Pulmonary artery endothelial cell (primary cell): ENCODE measurements around the gene MLN. TPM values are rescaled to one million over a fixed set of nuclear protein-coding genes. Genes with fewer than 3 reads are reported as not detected.

Experiments used
- DNase-seq: peaks from one replicate; pipeline ENCODE4 v3.0.0-alpha.2; 2011; ENCODE audit warnings: low read depth, low spot score
- total RNA-seq: library from RNA; depleted of rRNA; stranded (reverse); fragments of >200 nt; gene quantifications from 2 replicates; pipeline ENCODE4 v1.2.3, GENCODE V29; 2014

The MLN gene, protein sequence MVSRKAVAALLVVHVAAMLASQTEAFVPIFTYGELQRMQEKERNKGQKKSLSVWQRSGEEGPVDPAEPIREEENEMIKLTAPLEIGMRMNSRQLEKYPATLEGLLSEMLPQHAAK
- not detected in 2 replicates for total RNA-seq

DNA sequence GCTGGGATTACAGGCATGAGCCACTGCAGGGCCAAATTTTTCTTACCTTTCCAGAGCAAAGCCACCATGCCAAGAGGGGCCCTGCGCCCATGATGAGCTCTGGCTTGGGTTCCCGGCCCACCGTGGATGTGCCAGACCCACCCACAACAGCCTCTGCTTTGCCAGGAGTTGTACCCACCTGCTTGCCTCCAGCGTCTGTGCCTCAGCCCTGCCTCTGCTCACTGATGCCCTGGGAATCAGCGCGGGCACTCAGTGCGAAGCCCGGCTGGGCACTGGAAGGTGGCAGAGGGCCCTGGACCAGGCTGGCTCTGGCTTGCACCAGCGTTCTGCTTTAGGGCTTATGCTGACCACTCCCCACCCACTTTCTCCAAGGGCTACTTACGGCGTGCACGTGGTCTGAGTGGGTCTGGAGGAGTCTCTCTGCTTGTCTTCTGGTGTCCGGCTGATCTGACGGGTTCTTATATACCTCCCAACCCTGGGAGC lies at the start of gene MLN:
TSS of gene MLN (minus strand) at position 433 of the 483 bp plus-strand sequence. CDS start 2,840 bp downstream, outside the sequence.
- no peak for DNase-seq

DNA sequence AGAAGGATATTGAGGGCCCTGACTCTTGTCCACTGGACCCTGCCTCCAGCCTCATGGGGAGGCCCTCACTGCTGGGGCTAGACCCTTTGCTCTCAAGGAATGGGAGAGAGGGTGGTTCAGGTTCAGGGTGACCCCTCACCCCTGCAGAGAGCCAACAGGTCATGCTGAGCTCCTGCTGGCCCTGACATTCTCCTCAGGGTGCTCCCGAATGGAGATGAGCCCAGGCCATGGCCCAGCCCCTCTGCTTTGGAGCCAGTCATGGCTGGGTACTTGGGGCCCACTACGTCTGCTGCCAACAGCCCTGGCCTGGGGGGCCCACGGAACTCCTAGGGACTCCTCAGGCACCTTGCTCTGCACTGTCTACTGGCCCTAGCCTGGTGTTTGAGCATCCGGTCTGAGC lies 49.2 kb upstream of the MLN start:
- no peak for DNase-seq

DNA sequence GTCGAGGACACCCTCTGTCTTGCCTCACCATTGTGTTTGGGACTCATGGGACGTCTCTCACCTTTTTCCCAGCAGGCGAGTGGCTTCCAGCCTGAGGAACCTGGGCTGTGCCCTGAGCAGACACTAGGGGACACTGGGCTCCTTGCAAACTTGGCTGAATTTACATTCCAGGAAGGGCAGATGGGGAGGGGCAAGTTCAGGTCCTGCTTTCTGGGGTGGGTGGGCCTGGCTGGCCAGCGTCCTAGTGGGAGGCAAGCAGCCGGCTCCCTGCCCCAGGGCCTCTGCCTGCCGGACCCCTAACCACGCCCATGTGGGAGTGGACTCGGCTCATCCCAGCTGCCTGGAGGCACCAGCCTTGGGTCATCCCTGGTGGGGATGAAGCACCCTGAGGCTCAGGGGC lies 48.2 kb upstream of the MLN start:
- DNase-seq: no peak

DNA sequence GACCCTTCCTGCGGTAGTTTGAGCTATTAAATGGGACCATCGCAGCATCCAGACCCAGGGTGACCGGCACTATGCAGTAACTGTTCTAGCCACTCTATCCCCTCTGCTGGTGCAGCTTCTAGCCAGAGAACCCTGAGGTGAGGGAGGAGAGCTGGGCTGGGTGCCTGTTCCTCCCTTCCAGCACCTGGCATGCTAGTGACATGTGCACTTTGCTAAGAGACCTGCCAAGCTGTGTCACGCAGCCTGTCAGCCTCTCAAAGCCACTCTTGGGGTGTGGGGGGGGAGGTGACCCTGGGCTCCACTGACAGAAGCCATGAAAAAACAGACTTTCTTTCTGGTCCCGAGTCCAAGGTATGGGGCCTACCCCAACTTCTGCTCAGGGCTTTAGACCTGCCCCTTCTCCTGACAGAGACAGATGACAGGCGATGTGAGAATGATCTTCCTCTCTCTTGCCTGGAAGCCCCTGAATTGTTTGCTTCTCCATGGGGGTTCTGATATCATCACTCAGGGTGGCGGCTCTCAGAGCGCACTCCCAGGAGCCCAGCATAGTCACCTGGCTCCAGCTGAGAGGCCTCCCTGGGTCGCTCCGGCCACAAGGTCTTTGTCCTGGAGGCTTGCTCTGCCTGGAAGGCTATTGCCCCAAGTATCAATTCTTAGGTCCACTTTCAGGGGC lies 47.2 kb upstream of the MLN start:
- DNase-seq: no peak

DNA sequence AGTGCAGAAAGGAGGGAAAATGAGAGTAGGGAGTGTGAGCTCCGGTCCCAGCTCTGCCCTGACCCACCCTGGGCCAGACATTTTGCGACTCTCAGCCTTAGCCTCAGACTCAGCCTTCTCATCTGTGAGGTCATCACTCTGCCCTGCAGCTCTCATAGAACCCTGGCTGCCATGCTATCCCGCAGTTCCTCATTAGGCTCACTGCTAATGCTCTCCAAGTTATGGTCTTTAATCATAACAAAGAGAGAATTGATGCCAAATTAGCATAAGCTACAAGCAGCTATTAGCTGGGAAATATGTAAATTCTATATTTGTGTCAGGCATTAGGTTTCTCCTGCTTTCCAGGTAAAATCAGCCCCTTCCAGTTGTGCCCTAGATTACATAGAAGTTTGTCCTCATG lies 46.5 kb upstream of the MLN start:
- DNase-seq: no peak

DNA sequence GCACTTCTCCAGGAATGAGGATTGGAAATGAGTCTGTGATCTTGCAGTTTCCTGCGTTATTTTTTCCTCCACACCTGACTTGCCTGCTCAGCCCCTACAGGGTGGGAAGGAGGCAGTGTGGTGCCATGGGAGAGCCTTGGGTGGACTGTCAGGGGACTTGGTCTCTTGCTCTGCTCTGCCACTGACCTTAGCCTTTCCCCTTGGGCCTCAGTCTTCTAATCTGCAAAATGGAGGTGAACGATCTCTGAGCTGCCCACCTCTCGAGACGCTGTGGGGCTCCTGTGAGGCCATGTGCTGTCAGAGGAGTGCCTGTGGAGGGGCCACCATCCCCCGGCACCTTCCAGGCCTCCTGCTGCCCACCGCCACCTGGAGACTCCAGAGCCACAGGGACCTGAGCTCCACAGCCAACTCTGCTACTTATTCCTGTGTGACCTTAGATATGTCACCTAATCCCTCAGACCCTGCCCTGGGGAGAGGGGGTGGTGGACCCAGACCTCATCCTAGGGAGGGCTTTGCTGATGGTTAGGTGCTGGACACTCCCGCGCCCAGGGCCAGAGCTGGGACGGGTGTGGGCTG lies 45.8 kb upstream of the MLN start:
- no peak for DNase-seq

DNA sequence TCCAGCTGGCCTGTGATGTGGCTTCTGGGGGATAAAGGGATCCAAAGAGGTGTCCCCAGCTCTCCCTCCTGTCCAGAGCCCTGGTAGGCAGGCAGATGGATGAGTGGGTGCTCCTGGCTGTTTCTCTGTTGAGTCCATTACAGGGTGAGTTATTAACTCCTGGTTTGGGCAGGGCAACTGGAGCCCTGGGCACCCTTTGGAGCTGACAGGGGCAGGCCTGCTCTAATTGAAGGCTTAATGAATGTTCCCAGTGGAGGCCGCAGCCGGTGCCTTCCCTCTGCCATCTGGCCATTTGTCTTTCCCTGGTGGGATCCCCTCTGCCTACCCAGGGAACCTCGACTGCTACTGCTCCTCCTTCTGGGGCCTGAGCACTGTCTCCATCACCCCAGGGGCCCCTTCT lies 44.7 kb upstream of the MLN start:
- DNase-seq: no peak

DNA sequence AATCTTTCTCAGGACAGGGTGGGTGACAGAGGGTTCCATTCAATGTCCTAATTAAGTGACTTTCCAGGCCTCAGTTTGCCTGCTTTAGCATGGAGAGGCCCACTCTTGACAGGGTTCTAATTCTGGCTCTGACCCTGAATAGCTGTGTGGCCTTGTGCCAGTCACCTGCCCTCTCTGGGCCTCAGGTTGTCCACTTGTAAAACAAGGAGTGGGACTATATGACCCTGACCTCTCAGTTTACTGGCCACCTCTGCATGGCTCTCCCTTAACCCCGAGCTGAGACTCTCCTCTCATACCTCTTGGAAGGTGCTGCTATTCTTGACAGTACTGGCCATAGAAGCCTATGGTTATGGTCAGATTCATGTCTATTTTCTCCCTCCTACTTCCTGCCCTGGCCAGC lies 44.1 kb upstream of the MLN start:
- no peak for DNase-seq

DNA sequence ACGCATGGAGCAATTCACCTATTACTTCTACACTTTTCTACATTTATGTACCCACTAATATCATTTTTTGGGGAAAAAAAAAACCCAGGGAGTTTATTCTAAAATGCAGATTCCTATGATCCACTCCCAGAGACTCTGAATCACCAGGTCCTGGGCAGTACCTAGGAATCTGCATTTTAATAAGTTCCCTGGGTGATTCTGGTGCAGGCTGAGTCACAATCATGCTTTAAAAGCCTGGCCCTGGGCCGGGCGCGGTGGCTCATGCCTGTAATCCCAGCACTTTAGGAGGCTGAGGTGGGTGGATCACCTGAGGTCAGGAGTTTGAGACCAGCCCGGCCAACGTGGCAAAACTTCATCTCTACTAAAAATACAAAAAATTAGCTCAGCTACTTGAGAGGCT lies 43.3 kb upstream of the MLN start:
- no peak for DNase-seq

DNA sequence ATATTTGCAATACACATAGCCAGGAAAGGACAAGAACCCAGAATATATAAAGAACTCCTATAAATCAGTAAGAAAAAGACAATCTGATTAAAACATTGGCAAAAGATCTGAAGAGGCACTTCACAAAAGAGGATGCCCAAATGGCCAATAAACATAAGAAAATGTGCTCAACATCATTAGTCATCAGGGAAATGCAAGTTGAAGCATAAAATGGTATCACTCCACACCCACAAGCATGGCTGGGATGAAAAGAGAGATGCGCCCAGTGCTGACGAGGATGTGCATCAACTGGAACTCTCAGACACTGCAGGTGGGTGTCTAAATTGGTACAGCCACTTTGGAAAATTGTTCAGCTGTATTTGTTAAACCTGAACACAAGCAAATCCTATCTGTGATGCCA lies 42.4 kb upstream of the MLN start:
- DNase-seq: no peak

DNA sequence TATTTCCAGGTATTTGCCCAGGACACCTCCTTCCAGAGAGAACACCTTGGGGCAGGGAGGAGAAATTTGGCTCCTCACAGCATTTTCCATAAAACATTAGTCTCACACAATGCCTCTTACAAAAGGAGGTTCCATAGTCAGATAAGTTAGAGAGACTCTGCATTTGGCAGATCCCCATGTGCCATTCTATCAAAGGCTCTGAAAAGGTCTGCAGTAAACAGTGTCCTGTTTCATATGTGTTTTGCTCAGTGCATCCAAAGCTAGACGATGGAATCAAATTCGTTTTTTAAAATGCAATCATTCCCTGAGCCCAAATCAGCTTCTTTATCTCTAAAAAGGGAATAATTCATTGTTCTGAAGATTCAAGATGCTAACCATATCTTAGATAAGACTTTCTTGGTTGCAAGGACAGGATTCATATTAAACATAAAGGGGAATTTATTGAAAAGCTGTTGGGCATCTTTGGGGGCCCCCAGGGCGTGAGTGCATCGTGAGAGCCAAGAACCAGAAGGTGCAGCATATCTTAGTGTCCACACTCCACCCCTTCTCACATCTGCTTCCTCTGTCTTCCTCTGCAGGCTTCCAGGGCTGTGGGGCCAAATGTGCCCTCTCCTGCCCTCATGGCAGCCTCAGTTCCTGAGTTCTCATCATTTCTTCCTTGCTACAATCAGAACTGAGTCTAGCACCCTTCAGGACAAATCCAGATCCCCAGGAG lies 41.4 kb upstream of the MLN start:
- no peak for DNase-seq

DNA sequence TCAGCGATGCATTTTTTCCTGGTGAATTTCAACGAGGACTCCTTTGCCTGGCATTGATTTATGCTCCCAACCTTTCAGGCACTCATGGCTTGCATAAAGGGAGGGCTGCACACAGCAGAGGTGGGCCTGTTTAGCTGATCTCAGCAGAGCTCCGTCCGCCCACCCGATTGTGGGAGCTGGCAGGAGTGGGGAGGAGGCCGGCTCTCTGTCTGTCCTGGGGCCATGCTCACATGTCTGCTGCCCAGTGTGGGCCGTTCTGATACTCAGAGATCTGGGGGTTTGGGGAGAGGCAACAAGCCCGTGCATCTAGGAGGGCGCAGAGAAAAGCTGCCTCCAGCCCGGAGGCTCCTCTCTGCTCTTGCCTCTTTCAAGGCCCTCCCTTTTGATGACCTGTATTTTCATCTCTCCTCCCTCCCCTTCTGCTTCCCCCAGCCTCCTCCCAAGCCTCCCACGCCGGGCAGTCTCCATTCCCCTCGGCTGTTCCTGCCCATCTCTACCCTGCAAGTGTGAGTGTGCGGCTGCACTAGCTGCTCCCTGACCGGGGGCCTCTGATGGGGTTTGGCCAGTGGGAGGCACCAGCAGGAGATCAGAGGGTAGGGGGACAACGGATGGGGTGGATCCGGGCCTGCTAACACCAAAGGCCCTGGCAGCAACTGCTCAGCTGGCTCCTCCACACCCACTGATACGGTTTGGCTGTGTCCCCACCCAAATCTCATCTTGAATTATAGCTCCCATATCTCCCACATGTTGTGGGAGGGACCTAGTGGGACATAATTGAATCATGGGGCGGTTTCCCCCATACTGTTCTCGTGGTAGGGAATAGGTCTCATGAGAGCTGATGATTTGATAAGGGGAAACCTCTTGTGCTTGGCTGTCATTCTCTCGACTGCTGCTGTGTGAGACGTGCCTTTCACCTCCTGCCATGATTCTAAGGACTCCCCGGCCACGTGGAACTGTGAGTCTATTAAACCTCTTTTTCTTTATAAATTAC lies 39.6 kb upstream of the MLN start:
- no peak for DNase-seq

DNA sequence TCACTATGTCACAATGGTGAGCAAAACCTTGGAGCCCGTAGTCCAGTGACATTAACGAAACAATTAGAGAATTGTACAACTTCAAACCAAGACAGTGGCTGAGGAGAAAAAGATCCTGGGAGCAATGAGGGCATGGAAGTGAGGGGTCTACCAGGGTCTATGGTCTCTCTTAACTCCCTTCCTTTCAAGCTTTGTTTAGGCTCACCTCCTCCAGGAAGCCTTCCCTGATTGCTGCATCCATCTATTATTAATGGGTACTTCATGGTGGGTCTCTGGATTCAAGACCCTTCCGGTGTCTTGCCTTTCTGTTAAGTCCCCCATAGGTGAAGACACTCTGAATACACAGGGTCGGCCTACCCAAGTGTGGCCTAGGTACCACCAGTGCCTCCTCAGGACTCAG lies 38.1 kb upstream of the MLN start:
- DNase-seq: no peak

DNA sequence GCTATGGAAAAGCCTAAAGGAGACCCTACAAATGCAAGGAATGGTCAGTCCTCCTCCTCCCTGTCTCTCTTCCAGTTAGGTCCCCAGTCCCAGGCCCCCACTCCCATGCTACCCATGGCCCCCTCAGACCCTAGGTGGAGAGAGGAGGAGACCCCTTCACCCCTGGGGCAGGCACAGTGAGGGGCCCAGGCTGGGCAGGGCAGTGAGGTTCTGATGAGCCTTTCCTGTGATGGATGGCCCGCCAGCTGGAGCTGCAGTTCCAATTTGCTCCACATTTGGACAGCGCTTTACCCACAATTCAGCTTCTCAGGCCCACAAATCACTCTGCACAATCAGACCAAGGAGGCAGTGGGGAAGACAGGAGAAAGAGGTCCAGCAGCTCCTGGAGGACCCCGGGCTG lies 37.3 kb upstream of the MLN start:
- DNase-seq: no peak

DNA sequence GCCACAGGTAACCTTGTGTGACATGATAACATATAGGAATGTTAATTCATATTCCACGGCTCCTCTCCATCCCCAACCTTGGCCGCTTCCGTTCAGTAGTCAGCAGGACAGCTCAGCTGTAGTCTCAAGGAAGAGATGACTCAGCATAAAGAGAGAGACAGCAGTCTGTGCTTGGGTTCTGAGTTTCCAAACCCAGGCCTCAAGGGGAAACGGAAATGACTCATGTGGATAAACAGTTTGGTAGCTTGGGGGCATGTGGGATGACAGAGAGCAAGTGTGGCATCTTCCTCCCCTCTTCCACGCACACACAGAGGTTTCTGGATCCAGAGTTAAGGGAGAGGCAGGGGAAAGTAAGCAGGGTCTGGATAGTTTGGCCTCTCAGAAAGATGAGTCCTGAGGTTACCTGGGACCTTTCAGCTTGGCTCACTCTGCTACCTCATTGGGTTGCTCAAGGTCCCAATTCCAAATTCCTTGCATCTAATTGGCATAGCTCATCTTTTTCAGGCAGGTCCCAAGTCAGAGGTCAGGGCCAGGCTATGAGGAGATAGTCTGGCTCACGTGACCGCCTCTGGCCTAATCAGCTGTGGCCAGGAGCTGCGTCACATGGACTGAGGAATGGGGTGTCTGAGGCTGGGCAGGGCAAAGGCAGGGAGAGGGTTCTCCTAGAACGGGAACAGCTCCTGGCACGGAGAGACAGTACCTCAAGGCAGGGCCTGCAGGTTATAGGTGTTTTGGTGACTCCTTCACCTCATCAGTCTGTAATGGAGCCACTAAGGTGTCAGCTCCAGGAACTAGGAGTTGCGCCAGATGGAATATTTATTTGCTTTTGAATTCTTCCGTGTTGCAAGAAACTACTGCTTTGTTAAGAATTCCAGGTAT lies 36.5 kb upstream of the MLN start:
- peak; percentile 82 for DNase-seq

DNA sequence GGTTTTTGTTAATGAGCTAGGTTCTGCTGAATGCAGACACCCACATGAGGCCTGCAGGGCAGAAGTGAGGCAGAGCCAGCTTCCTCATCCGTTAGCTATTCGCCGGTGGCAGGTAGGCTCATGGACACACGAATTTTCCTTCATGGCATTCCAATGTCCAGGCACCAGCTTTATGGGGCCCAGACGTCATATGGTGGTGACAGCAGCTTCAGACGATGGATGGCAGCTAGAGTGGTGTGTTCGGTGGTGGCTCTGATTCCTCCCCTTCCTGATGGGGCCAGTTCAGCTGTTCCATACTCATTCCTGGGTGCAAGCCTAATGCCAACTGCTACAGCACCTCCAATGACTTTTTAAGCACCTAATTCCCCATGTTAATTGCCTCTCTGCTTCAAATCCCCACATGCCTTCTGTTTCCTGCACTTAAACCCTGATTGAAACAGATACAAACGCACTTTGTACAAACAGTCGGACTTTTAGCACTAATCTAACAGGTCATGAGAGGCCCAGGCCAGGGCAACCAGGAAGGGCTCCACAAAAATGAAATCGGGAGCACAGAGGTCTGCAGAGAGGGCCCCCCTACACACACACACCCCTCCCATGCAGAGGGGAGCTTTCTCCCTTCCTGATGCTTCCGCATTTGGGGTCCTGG lies 35.7 kb upstream of the MLN start:
- DNase-seq: no peak

DNA sequence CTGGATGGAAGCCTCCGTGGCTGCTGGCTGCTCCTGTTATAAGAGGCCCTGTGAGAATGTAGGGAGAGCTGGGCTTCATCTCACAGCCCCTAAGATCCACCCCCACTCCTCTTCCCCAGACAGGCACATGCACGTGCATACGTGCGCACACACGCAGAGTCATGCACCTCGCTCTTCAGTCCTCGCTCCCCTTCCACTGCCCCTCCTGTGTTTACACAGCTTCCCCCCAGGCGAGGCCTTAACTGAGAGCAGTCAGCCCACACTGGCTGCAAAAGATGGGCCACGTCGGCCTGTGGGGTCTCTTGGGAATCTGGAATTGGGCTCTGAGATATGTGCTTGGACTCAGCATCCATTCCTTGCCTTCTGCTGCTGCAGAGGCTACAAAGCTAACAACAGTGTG lies 35.2 kb upstream of the MLN start:
- no peak for DNase-seq

DNA sequence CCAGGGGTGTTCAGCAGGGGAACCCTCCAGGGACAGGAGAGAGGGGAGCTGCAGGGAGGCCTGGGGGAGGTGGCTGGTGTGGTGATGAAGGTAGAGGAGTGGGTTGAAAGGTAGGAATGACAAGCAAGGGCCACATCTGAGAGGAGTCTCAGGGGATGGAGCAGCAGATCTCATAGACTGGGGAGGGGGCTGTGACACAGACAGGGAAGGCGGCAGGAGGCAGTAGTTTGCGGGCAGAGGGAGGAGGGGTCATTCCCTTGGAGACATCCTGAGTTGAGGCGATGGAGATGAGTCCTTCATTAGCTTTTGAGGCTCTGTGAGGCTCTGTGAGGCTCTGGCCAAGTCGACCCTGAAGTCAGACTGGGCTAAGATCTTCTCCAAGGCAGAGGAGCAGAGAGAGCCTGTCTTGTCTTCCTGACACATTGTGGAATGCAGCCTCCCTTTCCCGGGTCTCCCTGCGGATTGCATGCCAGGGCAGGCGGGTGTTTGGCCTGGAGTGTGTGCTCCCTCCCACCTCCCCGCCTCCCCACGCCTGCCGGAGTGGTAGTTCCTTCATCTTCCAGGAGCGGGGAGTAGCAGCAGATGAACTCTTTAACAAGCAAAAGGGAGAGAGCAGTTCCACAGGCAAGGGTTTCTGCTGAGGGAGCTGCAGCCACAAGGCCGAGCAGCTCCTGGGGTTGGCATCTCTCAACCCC lies 34.3 kb upstream of the MLN start:
- no peak for DNase-seq

DNA sequence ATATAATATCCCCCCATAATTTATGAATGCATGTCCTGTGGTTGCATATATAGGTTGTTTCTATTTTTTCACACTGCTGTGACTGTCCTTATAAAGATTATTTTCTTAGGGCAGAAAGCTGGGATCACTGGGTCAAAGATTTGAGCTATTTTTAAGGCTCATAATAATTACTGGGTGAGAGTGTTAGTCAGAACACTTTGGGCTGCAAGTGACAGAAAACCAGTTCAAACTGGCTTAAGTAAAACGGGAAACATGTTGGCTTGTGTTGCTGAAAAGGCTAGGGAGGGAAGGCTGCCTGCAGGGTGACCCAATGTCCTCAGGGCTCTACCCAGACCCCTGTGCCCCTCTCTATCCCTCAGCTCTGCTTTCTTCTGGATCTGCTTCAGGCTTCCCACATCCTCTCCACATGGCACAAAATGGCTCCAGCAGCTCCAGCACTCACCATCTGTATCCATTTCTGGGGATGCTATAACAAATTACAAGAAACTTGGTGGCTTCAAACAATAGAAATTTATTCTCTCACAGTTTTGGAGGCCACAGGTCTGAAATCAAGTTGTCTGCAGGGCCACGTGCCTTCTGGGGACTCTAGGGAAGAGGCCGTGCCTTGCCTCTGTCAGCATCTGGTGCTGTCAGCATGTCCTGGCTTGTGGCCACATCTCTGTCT lies 33.1 kb upstream of the MLN start:
- no peak for DNase-seq
